ENCODE measurements around the gene ANKRD60.

DNA sequence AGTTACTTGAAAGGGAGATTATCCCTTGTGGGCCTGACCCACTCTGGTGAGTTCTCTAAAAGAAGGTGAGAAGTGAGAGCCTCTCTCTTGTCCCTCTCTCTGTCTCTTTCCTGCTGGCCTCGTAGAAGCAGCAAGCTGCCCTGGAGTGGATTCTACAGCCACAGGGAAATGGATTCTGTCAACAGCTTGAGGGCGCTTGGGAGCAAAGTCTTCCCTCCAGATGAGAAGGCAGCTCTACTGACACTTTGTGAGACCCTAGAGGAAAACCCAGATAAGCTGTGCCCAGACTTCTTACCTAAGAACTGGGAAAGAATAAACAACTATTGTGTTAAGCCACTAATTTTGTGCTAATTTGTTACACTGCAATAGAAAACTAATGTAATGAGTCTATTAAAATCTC, 39.9 kb downstream of the ANKRD60 start:
- TF ChIP-seq, protein P1, sequence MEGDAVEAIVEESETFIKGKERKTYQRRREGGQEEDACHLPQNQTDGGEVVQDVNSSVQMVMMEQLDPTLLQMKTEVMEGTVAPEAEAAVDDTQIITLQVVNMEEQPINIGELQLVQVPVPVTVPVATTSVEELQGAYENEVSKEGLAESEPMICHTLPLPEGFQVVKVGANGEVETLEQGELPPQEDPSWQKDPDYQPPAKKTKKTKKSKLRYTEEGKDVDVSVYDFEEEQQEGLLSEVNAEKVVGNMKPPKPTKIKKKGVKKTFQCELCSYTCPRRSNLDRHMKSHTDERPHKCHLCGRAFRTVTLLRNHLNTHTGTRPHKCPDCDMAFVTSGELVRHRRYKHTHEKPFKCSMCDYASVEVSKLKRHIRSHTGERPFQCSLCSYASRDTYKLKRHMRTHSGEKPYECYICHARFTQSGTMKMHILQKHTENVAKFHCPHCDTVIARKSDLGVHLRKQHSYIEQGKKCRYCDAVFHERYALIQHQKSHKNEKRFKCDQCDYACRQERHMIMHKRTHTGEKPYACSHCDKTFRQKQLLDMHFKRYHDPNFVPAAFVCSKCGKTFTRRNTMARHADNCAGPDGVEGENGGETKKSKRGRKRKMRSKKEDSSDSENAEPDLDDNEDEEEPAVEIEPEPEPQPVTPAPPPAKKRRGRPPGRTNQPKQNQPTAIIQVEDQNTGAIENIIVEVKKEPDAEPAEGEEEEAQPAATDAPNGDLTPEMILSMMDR (IDR thresholded peaks at IDR 0.05), result no peak
- TF ChIP-seq POLR2AphosphoS5 (IDR thresholded peaks at IDR 0.05) (no peak), POLR2A (IDR thresholded peaks at IDR 0.05) (no peak)

Measured in transverse colon (tissue), 4 donors.